Dermis blood vessel endothelial cell (primary cell): ENCODE results near the gene SMIM20. TPM values are rescaled to one million over a fixed set of nuclear protein-coding genes. Genes with fewer than 3 reads are reported as not detected.
"Not testable (repeated sequence)": the region's sequence is repeated elsewhere in the genome, so short reads cannot be mapped to it uniquely, and the experiment has no call there.

Experiments used
- DNase-seq: peaks from one replicate; pipeline ENCODE4 v3.0.0; 2010
- total RNA-seq: library from RNA; depleted of rRNA; stranded (reverse); fragments of >200 nt; gene quantifications from 2 replicates; pipeline ENCODE4 v1.2.3, GENCODE V29; 2014

The SMIM20 gene
- total RNA-seq, 1 donor from 2014 or later, result 14.0 TPM

- no peak for DNase-seq
Measured at GRCh38 chr4:25890571-25891485, 23.2 kb upstream of the SMIM20 start.

- DNase-seq, result no peak
Measured at GRCh38 chr4:25892796-25893195, 21.2 kb upstream of the SMIM20 start.

- DNase-seq, result no peak
Measured at GRCh38 chr4:25896776-25897539, 17.1 kb upstream of the SMIM20 start.

GRCh38 chr4:25900310-25900709 is 13.7 kb upstream of the SMIM20 start:
- DNase-seq, result no peak

- no peak for DNase-seq
Measured at GRCh38 chr4:25901030-25901430, 13.0 kb upstream of the SMIM20 start.

GRCh38 chr4:25903900-25904747 is 9.9 kb upstream of the SMIM20 start:
- DNase-seq, result no peak

GRCh38 chr4:25904748-25905082 is 9.3 kb upstream of the SMIM20 start:
- no peak for DNase-seq

GRCh38 chr4:25905371-25905770 is 8.6 kb upstream of the SMIM20 start:
- peak; percentile 20 for DNase-seq

GRCh38 chr4:25906113-25906512 is 7.9 kb upstream of the SMIM20 start:
- DNase-seq, result not testable (repeated sequence)

GRCh38 chr4:25908491-25908901 is 5.5 kb upstream of the SMIM20 start:
- peak; percentile 87 for DNase-seq

- no peak for DNase-seq
Measured at GRCh38 chr4:25911356-25911755, 2.7 kb upstream of the SMIM20 start.

GRCh38 chr4:25913056-25913850 is 767 bp upstream of the SMIM20 start:
- DNase-seq, result peak; percentile 17

- DNase-seq, result no peak
Measured at GRCh38 chr4:25914670-25915352, 791 bp downstream of the SMIM20 start.

- DNase-seq, result no peak
Measured at GRCh38 chr4:25915353-25915705, 1.3 kb downstream of the SMIM20 start.

GRCh38 chr4:25916870-25917269 is 2.9 kb downstream of the SMIM20 start:
- no peak for DNase-seq

- DNase-seq, result peak; percentile 53
Measured at GRCh38 chr4:25919676-25920075, 5.7 kb downstream of the SMIM20 start.

- no peak for DNase-seq
Measured at GRCh38 chr4:25921922-25922321, 7.9 kb downstream of the SMIM20 start.

GRCh38 chr4:25922812-25923369 is 8.9 kb downstream of the SMIM20 start:
- DNase-seq, result no peak

- no peak for DNase-seq
Measured at GRCh38 chr4:25923745-25924144, 9.7 kb downstream of the SMIM20 start.

GRCh38 chr4:25925486-25926201 is 11.6 kb downstream of the SMIM20 start:
- peak; percentile 55 for DNase-seq
